Coronary artery (tissue), 2 donors: ENCODE measurements around the gene PRKAG1.
A peak's percentile ranks its signal among the peaks of the same experiment; 100 is the strongest.

Experiments
- DNase-seq: peaks from one replicate; pipeline ENCODE4 v3.0.0-alpha.2; 2017; ENCODE audit warnings: low spot score
- H3K27ac ChIP-seq, 2 donors: fragments of 200-600 bp; sonication (generic); one replicate each; pipeline ENCODE4 v1.5.1; 2016 to 2019
- H3K4me3 ChIP-seq: fragments of 200-600 bp; sonication (generic); 2 replicates; pipeline ENCODE4 v1.5.1; 2016; ENCODE audit warnings: mild to moderate bottlenecking, moderate library complexity
- CTCF ChIP-seq: fragments of 200-600 bp; sonication (generic); IDR thresholded peaks from one replicate; pipeline ENCODE4 v1.5.1; 2019; ENCODE audit warnings: antibody characterized with exemption

The PRKAG1 gene

GRCh38 chr12:48961801-48962200, 56.8 kb downstream of the PRKAG1 start:
- TF ChIP-seq CTCF, result no peak
- DNase-seq, result no peak
- H3K4me3 ChIP-seq, result no peak overlapping the region
- H3K27ac ChIP-seq, result no peak overlapping the region

GRCh38 chr12:48961331-48961730, 57.2 kb downstream of the PRKAG1 start:
- H3K4me3 ChIP-seq, result no peak overlapping the region
- no peak for TF ChIP-seq CTCF
- DNase-seq, result no peak
- no peak overlapping the region for H3K27ac ChIP-seq

- no peak overlapping the region for H3K4me3 ChIP-seq
- no peak for TF ChIP-seq CTCF
- no peak overlapping the region for H3K27ac ChIP-seq
- no peak for DNase-seq
Observed at GRCh38 chr12:48960834-48961233, 57.7 kb downstream of the PRKAG1 start.

GRCh38 chr12:48958049-48958388, 60.6 kb downstream of the PRKAG1 start:
- DNase-seq, result no peak
- Histone ChIP-seq H3K4me3 (peak overlapping the region; percentile 90), H3K27ac (no peak overlapping the region)
- TF ChIP-seq CTCF, result no peak

DNA sequence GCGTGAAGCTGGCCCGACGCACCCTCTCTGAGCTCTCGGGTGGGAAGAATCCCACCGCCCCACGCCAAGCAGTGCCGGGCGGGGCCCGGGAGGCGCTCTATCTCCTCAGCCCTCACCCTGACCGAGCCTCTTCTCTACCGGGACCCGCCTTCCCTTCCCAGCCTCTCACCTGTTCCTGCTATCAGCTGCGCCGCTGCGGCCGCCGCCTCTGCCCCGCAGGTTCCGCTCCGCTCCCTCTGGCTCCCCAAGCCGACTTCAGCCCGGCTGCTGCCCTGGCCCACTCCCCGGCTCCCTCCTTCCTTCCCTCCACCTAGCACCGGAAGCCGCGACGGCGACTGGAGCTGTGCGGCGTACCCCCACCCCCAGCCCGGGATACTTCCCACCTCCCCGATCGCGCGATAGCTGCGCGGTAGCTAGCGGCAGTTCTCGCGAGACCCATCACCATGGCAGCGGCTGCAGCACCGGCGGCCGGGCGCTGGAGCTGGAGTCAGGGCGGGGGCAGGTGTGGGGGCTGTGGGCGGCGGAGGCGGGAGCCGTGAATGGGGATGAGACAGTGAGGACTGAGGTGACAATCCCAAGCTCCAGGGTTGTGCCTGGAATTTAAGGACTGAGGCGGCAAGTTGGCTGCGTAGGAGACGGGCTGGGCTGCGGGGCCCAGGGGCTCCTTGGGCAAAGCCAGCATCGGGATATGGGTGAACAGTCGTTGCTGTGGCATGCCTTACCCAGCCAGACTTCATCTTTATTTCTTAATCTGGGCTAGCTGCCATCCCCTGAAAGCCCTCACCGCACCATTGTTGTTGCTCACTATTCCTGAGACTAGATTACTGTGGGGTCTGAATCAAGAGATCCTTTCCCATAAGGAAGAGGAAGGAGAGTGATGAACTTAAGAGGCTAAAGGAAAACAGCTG, 61.2 kb downstream of the PRKAG1 start, which contains the start of gene ARF3:
Gene ARF3, minus strand, starts transcription at position 347 of the 908 bp plus-strand sequence. CDS start 16,392 bp downstream, outside the sequence.
- H3K27ac ChIP-seq, result peak within 1 kb of the TSS; percentile 60 to 87
- TF ChIP-seq CTCF, result no peak
- peak within 1 kb of the TSS; percentile 90 for H3K4me3 ChIP-seq
- peak; percentile 93 for DNase-seq

GRCh38 chr12:48956279-48957140, 62.1 kb downstream of the PRKAG1 start:
- Histone ChIP-seq H3K4me3 (peak overlapping the region; percentile 90), H3K27ac (peak overlapping the region; percentile 60 to 87)
- DNase-seq, result peak; percentile 94
- no peak for TF ChIP-seq CTCF
